ENCODE data around the gene ABCB1. TPM values are rescaled to one million over a fixed set of nuclear protein-coding genes. Genes with fewer than 3 reads are reported as not detected.

Gene ABCB1
- total and polyA plus RNA-seq, 2 of the 13 experiments (the other 11 are each of a cell fraction or from before 2014, with no cell fraction given), result 42.8 to 52.6 TPM

DNA sequence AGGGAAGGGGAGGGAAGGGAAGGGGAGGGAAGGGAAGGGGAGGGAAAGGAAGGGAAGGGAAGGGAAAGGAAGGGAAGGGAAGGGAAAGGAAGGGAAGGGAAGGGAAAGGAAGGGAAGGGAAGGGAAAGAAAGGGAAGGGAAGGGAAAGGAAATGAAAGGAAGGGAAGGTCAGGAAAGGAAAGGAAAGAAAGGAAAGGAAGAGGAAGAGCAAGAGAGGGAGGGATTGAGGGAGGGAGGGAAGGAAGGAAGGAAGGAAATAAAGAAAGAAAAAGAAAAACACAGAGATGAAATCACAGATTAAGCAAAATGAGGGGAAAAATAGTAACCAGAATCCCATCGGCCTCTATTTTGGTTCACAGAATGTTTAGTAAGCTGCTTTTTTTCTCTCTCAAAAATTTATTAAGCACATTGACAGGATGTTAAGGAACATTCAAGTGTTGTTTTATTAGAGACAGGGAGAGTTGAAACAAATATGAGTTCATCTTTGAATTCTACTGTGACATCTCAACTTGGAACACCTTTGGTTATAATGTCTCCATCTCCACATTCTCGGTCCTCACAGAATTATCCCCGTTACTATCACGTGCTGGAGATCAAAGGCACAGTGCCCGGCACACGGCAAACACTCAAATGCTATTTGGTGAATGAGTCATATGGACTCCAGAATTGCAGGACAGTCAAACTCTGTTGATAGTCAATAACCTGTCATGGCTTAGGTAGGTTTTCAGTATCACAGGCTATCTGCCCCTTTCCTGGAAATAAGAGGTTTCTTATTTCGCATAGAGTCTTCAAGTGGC is 52.4 kb downstream of the ABCB1 start (continued):
- no peak for TF ChIP-seq FOXP1 (IDR thresholded peaks at IDR 0.05)
- peak; percentile 79 for TF ChIP-seq FOXP1 (CRISPR knock-in tag; IDR thresholded peaks at IDR 0.05)
- no peak for TF ChIP-seq NRL (CRISPR knock-in tag; IDR thresholded peaks at IDR 0.05; ENCODE audit: borderline replicate concordance)
- TF ChIP-seq ZNF441 (CRISPR knock-in tag; IDR thresholded peaks at IDR 0.05; ENCODE audit: borderline replicate concordance), result no peak
- no peak for TF ChIP-seq BCLAF1 (IDR thresholded peaks at IDR 0.05)
- TF ChIP-seq ZNF383 (CRISPR knock-in tag; IDR thresholded peaks at IDR 0.05; ENCODE audit: borderline replicate concordance), result no peak
- no peak for TF ChIP-seq ZNF362 (CRISPR knock-in tag; IDR thresholded peaks at IDR 0.05; ENCODE audit: borderline replicate concordance)
- peak; percentile 87; the same call in 1 of the 2 replicates for TF ChIP-seq MIER3 (CRISPR knock-in tag; IDR thresholded peaks at IDR 0.05; ENCODE audit: borderline replicate concordance)
- TF ChIP-seq FUBP1 (CRISPR knock-in tag; IDR thresholded peaks at IDR 0.05; ENCODE audit: borderline replicate concordance), result no peak
- TF ChIP-seq FLYWCH1 (CRISPR knock-in tag; IDR thresholded peaks at IDR 0.05), result no peak
- no peak for TF ChIP-seq ZNF605 (CRISPR knock-in tag; IDR thresholded peaks at IDR 0.05)
- no peak for TF ChIP-seq SRF (IDR thresholded peaks at IDR 0.05; ENCODE audit: low read depth, low read length)
- TF ChIP-seq ZNF781 (CRISPR knock-in tag; IDR thresholded peaks at IDR 0.05; ENCODE audit: borderline replicate concordance, not compliant biosample characterization), result no peak
- no peak for TF ChIP-seq BORCS8-MEF2B (CRISPR knock-in tag; IDR thresholded peaks at IDR 0.05)
- no peak for TF ChIP-seq SMAD1 (CRISPR knock-in tag; IDR thresholded peaks at IDR 0.05; ENCODE audit: borderline replicate concordance, low read depth)
- 0 out of 2 replicates have a peak, but pooled peaks have one; percentile 35 for TF ChIP-seq IRF2 (CRISPR knock-in tag; IDR thresholded peaks at IDR 0.05)
- TF ChIP-seq ZNF782 (CRISPR knock-in tag; IDR thresholded peaks at IDR 0.05; ENCODE audit: borderline replicate concordance), result no peak
- TF ChIP-seq RAD21 (CRISPR knock-in tag; IDR thresholded peaks at IDR 0.05), result no peak
- TF ChIP-seq ZNF331 (CRISPR knock-in tag; IDR thresholded peaks at IDR 0.05), result peak; percentile 81
- no peak for TF ChIP-seq ZNF432 (CRISPR knock-in tag; IDR thresholded peaks at IDR 0.05; ENCODE audit: borderline replicate concordance)
- TF ChIP-seq ESRRA (CRISPR knock-in tag; IDR thresholded peaks at IDR 0.05; ENCODE audit: low read depth), result no peak
- TF ChIP-seq ZNF121 (CRISPR knock-in tag; IDR thresholded peaks at IDR 0.05), result no peak
- no peak for TF ChIP-seq NBN (conservative IDR thresholded peaks at IDR 0.05)
- TF ChIP-seq ZNF136 (CRISPR knock-in tag; IDR thresholded peaks at IDR 0.05; ENCODE audit: low read depth), result no peak
- TF ChIP-seq ZNF329 (CRISPR knock-in tag; IDR thresholded peaks at IDR 0.05; ENCODE audit: low read depth), result no peak
